GM19238 (cell line): Measurements from ENCODE around the gene ADRA2B.
"Not testable (repeated sequence)": the region's sequence is repeated elsewhere in the genome, so short reads cannot be mapped to it uniquely, and the experiment has no call there.

ENCODE experiments used
- DNase-seq: peaks from one replicate; pipeline ENCODE4 v3.0.0; 2011; ENCODE audit warnings: low spot score; ENCODE audit not compliant: insufficient read length

Gene ADRA2B

DNA sequence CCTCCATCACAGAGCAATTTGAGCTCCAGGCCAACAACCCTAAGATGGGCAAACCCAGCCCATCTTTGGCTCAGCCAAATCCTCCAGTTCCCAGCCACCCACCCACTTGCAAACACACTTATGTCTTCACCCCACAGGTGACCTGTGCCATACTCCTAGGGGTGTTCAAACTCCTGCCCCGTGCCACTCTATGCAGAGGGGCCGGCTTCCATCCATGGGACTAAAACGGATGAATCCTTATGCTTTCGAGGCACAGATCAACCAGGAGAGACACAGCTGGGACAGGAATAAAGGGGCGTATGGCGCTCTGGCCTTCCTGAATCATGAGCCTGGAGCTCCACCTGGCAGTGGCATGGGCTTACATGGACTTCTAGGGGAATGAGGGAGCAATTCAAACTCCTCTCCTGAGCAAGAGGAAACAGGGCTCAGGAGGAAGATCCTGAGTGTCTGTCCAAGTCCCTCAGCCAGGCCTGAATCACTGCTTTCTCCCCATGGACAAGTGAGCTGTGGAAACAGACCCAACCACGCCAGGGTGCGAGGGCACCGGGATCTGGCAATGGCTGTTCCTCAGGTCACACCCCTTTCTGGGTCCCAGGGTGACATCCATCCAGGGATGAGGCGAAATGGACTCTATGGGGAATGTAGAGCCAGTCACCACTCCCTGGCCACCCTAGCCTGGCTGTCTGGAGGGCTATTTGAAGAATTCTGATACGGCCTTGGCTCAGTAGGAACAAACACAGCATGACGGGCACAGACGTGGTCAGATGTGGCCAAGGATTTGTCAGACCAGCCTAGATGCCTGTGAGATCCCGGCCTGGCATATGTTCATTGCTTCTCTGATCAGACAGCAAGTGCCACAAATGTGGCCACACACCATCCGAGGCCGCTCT lies 45.0 kb downstream of the ADRA2B start:
- DNase-seq, result not testable (repeated sequence)

- DNase-seq, result not testable (repeated sequence)
These were observed 46.0 kb downstream of the ADRA2B start for GRCh38 chr2:96070351-96070750.

DNA sequence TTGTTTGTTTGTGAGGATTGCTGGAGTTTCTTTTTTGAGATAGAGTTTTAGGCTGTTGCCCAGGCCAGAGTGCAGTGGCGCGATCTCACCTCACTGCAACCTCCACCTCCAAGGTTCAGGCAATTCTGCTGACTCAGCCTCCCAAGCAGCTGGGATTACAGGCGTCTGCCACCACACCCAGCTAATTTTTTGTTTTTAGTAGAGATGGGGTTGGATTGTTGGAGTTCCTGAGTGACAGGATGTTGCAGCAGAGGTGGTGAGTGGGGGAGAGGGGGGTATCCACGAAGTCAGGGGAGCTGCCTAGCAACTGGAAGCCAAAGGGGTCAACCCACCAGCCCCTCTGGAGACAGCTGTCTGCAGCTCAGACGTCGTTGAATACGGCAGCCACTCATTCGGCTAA lies 46.5 kb downstream of the ADRA2B start:
- DNase-seq, result not testable (repeated sequence)

- DNase-seq, result not testable (repeated sequence)
These were observed 48.3 kb downstream of the ADRA2B start for GRCh38 chr2:96067902-96068581.

- not testable (repeated sequence) for DNase-seq
These were observed 49.2 kb downstream of the ADRA2B start for GRCh38 chr2:96067098-96067660.

DNA sequence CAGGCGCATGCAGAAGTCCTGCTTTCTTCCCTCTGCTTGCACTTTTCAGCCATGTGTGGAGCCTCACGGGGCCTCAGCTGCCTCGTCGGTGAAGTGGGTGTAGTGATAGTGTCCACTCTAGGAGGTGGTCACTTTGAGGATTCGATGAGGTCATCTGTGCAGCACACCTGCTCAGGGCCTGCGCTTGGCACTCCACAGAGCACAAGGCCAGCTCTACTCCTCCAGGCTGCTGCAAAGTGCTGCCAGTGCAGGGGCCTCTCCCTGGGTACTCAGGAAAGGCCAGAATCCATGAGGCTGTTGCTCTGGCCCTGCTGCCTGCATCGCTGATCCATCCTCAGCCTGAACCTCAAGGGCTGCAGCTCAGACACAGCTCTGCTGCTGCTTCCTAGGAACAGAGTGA lies 49.9 kb downstream of the ADRA2B start:
- not testable (repeated sequence) for DNase-seq

- not testable (repeated sequence) for DNase-seq
These were observed 50.4 kb downstream of the ADRA2B start for GRCh38 chr2:96065954-96066353.

DNA sequence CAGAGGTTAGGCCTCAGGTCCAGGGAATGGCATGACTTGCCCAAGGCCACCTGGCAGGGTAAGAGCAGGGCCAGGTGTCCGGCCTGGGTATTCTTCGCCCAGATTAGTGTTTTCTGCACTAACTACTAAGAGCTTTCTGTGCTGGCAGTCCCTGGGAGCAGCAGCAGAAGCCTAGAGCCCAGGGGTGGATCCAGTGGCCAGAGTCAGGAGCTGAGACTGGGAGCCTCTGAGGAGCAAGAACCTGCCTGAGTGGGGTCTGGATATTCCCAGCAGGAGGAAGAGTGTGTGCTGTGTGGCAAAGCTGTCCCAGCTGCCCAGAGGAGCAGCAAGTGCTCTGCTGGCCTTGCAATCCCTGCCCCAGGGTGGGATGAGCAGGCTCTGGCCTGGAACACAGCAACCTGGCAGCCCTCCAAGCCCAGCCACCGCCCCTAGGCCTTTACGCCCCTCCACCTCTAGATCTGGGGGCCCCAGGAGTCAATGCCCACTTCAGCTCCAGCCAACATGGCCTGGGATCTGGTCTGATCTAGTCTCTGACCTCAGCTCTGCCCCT lies 50.9 kb downstream of the ADRA2B start:
- DNase-seq, result no peak

GRCh38 chr2:96064760-96065159 lies 51.6 kb downstream of the ADRA2B start:
- DNase-seq, result not testable (repeated sequence)

GRCh38 chr2:96064047-96064675 lies 52.2 kb downstream of the ADRA2B start:
- DNase-seq, result not testable (repeated sequence)

DNA sequence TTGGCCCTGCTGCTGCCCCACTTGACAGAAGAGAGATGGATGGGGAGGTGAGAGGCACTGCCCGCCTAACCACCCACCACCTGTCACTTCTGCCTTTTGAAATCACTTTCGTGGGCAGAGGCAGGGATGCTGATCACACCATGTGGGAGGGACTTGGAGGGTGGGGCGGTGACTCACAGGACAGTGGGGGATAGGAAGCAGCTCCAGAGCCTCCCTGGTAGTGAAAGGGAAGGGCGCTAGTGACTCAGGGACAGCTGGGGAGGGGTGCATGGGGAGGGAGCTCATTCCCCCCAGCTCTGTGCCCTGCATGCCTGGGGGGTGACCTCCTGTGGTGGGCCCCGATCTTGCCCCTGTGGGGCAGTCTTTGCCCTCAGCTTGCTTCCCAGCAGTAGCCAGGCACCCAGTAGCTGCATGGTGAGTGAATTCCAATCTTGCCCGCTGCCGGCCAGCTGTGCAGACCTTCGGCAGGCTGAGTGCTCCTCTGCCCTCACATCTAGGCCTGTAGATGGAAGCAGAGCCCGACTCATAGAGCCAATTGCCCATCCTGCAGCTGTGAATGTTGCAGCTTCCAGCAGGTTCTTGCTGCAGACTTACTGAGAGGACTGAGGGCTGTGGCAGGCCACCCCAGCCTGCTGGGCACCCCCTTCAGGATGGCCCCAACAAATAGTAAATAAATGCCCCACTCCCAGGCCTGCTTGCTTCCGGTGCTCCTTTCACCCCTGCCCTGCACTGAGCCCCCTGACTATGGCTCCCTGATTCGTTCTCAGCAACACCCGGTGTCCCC lies 53.1 kb downstream of the ADRA2B start:
- not testable (repeated sequence) for DNase-seq
